HG02610 (cell line): ENCODE results near the gene RGS19.

Source experiments
- ATAC-seq: cut with Tn5 transposase; IDR thresholded peaks from one replicate; pipeline ENCODE4 v1.9.1; 2021; ENCODE audit warnings: mild to moderate bottlenecking, moderate library complexity; ENCODE audit not compliant: unreplicated experiment

RGS19 gene

GRCh38 chr20:64037498-64038213 lies 41.7 kb downstream of the RGS19 start:
- ATAC-seq = no peak

DNA sequence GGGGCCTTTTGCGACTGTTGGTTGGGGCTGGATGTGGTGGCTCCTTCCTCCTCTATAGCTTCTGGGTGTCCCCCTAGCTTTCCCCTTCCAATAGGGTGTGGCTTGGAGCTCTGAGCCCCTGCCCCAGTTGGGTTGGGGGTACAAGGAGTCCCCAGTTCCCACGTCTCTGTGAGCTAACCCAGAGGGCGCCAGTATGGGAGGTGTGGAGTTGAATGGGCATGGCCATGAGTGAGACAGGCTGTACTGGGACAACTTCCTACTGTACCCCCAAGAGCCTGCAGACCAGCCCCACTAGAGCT lies 42.2 kb downstream of the RGS19 start:
- ATAC-seq = no peak

- no peak for ATAC-seq
These were observed 42.7 kb downstream of the RGS19 start for GRCh38 chr20:64036346-64037198.

- ATAC-seq = no peak
These were observed 43.4 kb downstream of the RGS19 start, which contains the start of gene C20orf204 for GRCh38 chr20:64035933-64036345. Gene C20orf204, plus strand, starts transcription at chr20:64036182. Its CDS starts 142 bp downstream, at chr20:64036324.

GRCh38 chr20:64035066-64035932 lies 44.0 kb downstream of the RGS19 start:
- ATAC-seq = no peak

DNA sequence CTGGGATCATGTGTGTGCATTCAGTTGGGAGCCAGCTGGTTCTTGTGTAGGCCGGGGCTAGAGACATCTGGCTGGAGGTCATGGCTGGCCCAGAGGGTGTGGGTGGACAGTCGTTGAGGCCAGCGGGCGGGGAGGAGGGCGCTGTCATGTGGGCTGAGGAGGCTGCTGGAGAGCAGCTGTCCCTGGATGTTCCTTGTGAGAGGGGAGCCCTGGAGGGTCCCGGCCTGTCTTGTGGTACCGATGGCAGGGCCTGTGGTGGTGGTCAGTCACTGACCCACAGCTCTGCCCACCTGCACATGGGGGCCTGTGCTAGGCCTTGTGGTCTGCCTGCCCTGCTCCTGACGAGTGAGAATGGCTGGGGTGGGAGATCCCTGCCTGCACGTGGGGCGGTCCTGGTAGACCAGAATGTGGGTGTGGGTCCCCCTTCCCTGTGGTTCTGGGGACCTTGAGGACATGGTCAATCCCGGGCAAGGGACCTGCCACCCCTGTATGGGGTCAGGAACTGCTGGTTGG lies 45.3 kb downstream of the RGS19 start:
- no peak for ATAC-seq

DNA sequence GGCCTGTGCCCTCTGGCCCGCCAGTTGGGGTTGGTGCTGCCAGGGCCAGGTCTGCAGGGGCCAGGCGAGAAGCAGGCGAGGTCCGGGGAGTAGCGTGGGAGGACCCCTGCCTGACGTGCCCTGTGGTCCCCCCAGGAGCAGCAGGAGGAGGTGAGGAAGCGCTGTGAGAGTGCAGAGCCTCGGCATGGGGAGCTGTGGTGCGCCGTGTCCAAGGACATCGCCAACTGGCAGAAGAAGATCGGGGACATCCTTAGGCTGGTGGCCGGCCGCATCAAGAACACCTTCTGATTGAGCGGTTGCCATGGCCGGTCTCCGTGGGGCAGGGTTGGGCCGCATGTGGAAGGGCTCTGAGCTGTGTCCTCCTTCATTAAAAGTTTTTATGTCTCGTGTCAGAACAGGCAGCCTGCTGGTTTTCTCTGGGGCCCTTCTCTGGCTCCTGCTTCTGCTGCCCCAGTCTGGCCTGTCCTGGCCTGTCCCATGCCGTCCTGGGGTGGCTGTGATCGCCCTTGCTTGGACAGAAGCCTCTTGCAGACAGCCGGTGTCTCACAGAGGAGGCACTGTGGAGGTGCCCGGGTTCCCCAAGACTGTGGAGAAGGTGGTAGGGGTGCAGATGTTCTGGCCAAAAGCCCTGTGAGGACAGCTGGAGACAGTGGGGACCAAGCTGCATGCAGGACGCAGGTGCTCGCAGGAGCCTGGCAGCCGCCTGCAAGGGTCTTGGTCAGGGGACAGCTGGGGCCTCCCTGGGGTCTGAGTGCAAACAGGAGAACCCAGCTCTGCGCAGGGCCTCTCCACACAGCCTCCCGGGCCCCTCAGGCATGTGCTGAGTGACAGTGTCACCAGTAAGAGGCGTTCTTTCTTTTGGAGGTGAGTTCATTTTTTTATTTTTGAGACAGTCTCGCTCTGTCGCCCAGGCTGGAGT lies 46.4 kb downstream of the RGS19 start:
- ATAC-seq = no peak

GRCh38 chr20:64031822-64032314 lies 47.5 kb downstream of the RGS19 start:
- ATAC-seq = no peak

GRCh38 chr20:64030371-64031134 lies 48.8 kb downstream of the RGS19 start:
- no peak for ATAC-seq

DNA sequence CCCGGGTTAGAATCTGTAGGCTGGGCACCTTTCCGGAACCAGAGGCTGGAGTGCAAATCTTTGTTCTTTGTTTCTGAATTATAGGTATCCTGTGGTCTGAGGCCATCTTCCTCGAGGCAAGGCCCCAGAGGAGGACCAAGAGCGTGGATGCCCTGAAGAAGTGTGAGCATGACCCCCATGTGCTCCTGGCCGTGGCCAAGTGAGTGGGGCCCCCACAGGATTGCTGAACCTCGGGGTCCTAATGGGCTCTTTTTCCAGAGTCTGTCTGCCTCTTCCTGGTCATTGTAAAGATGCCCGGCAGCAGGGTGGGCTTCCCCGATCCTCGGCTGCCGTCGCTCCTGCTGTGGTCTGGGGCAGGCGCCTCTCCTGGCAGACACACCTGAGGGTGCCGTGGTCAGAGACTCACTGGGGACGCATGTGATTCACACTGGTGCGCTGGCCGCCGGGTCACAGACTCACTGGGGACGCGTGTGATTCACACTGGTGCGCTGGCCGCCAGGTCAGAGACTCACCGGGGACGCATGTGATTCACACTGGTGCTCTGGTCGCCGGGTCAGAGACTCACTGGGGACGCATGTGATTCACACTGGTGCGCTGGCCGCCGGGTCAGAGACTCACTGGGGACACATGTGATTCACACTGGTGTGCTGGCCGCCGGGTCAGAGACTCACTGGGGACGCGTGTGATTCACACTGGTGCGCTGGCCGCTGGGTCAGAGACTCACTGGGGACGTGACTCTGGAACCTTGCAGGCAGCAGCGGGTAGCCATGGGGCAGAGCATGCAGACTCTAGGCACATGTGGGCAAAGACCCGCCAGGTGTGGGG lies 49.8 kb downstream of the RGS19 start:
- ATAC-seq = no peak

DNA sequence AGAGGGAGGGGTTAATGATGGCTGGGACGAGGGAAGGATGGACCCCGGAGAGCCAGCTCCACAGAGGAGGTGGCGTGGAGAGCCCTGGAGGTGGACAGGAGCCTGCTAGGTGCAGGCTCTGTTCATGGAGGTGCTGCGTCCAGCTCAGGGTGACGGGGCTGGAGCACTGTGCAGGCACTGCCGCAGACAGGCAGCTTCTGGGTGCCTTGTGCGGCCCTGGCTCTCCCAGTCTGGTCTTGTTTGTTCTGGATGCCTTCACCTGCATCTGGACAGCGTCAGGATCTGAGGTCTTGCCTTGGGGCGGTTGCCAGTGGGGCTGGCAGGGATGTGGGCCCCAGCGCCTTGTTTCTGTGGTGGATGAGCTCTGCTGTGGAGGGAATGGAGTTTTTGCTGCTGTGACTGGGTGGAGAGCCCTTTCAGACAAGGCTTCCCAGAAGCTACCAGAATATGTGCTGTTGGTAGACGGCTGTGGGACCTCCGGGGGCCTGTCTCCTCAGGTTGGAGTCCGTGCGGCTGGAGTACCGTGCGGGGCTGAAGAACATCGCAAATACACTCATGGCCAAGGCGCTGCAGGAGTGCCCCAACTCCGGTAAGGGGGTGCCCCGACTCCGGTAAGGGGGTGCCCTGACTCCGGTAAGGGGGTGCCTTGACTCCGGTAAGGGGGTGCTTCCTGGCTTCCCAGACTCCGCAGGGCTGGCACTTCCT lies 51.2 kb downstream of the RGS19 start:
- no peak for ATAC-seq

GRCh38 chr20:64025826-64026412 lies 53.4 kb downstream of the RGS19 start:
- ATAC-seq = no peak

DNA sequence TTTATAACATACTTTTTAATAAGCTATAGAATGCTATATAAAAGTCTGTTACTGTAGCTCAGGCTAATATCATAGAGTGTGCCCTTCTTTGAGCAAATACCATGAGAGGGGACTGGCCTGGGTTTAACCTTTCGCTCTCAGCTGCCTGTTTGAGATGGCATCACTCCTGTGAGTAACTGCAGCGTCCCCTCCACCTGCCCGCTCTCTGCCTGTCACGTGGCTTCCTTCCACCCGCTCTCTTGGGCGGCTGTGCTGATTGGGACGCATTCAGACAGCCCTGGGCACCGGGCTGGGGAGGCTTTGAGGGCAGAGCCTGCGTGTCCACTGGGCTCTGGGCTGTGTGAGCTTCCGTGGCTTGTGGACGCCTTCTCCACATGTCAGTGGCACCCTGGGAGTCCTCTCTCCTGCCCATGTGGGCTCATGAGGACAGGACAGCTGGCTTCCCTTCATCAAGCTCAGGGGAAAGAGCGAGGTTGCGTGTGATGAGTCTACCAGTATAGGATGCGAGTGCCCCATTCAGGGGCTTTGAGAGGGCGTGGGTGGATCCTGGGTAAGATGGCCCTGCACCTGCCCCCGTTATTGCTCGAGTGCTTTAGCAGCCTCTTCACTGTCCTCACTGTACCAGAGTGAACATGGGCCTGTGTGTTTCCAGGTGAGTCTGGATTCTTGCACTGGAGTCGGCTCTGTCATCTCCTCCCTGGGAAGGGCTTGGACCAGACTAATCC lies 54.1 kb downstream of the RGS19 start:
- ATAC-seq = no peak

DNA sequence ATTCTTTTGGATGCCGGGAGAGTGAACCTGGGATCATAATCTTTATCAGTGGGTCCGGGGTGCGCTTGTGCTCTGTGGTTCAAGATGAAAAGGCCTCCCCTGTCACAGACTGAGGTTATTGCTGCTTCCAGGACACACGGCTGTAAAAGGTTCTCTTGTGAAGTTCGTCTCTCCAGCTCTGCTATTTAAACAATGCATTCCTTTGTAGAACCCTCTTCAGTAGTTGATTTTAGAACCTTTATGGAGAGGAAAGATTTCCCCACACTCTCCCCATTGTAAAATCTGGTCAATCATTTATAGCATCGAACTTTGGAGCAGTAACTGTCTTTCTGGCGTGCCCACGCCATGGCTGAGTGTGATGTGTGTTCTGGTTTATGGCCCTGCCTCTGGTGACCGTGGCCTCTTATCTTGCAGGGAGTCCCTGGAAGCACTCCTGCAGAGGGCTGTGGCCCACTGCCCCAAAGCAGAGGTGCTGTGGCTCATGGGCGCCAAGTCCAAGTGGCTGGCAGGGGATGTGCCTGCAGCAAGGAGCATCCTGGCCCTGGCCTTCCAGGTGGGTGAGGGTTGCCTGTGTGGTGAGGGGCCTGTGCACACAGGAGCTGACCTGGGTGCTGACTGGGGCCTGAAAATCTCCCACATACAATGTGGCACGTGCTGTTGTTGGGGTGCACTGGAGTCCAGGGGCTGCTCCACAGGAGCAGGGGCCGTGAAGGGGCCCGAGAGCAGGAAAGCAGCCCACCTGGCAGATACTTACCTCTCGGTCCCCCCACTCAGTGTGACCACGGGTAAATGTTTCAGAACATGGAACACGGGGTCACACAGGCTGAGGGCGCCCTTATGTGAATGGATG lies 55.0 kb downstream of the RGS19 start:
- ATAC-seq = no peak

DNA sequence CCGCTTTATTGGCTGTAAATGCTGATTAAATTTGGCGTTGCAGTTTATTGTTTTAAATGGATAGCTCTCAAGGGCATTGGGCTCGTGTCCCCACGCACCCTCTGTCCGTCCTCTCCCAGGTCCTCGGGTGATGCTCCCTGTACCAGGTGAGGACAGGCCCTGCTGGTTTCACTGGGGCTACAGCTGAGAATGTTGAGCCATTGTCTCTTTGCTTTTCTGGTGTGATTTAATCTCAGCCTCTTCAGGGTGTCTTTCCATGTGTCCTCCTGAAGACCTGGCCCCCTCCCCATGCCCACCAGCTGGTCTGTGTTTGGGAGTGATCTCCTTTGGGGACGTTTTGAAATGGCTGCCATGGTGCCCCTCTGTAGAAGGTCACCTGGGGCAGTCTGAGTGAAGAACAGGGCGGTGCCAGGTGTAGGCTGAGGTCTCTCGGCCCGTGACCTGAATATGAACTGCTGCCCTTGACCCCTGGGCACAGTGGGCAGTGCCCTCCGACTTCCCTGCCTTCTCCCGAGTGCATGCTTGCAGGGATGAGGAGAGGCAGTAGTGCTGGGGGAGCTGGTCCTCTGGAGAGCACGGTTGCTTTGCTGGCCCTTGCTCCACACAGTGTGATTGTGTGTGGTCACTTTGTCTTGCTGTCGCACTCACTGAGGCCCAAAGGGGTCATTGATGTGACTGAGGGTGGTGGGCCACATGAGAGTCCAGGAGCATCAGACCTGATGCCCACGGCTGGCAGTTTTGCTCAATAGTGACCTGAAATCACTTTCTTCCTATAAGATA lies 55.8 kb downstream of the RGS19 start:
- no peak for ATAC-seq
